H9 (cell line): ENCODE data around the gene PIGX. TPM values are rescaled to one million over a fixed set of nuclear protein-coding genes. Genes with fewer than 3 reads are reported as not detected.

ENCODE experiments used
- DNase-seq: peaks from one replicate; pipeline ENCODE4 v3.0.0-alpha.2; 2017
- H2AFZ ChIP-seq: one replicate; pipeline ENCODE4 v1.6.1; 2013; ENCODE audit warnings: mild to moderate bottlenecking, low read length, control low read depth, moderate library complexity
- H2AK5ac ChIP-seq: 2 replicates; pipeline ENCODE4 v1.6.1; 2013; ENCODE audit warnings: low read length, control low read depth, mixed read lengths; ENCODE audit not compliant: insufficient read length
- H2BK120ac ChIP-seq: one replicate; pipeline ENCODE4 v1.6.1; 2013; ENCODE audit warnings: low read depth, mild to moderate bottlenecking, low read length, control low read depth, inconsistent platforms; ENCODE audit not compliant: poor library complexity, severe bottlenecking
- H2BK12ac ChIP-seq: 2 replicates; pipeline ENCODE4 v1.6.1; 2013; ENCODE audit warnings: low read length, control low read depth, mixed read lengths, low read depth; ENCODE audit not compliant: insufficient read length
- H2BK15ac ChIP-seq: 2 replicates; pipeline ENCODE4 v1.6.1; 2013; ENCODE audit warnings: low read depth, low read length, control low read depth
- H2BK20ac ChIP-seq: one replicate; pipeline ENCODE4 v1.6.1; 2013; ENCODE audit warnings: low read depth, mild to moderate bottlenecking, low read length, control low read depth, inconsistent platforms; ENCODE audit not compliant: poor library complexity, severe bottlenecking
- H2BK5ac ChIP-seq: 2 replicates; pipeline ENCODE4 v1.6.1; 2013; ENCODE audit warnings: low read length, control low read depth, mixed read lengths; ENCODE audit not compliant: insufficient read length
- H3K14ac ChIP-seq: 2 replicates; pipeline ENCODE4 v1.6.1; 2013; ENCODE audit warnings: low read length, control low read depth; ENCODE audit not compliant: insufficient read depth
- H3K18ac ChIP-seq: 2 replicates; pipeline ENCODE4 v1.6.1; 2013; ENCODE audit warnings: low read depth, mild to moderate bottlenecking, mixed read lengths, low read length, control low read depth; ENCODE audit not compliant: insufficient read length
- H3K23ac ChIP-seq: 2 replicates; pipeline ENCODE4 v1.6.1; 2013; ENCODE audit warnings: low read length, control low read depth, mixed read lengths, low read depth; ENCODE audit not compliant: insufficient read length
- H3K23me2 ChIP-seq: 2 replicates; pipeline ENCODE4 v1.6.1; 2013; ENCODE audit warnings: low read depth, mild to moderate bottlenecking, mixed read lengths, low read length, control low read depth; ENCODE audit not compliant: insufficient read length, poor library complexity, severe bottlenecking
- H3K27ac ChIP-seq: 2 replicates; pipeline ENCODE4 v1.5.1; 2013; ENCODE audit warnings: low read length, control low read depth, mixed read lengths, low read depth; ENCODE audit not compliant: insufficient read length
- H3K27me3 ChIP-seq: 2 replicates; pipeline ENCODE4 v1.6.1; 2013; ENCODE audit warnings: low read length, control low read depth, inconsistent platforms; ENCODE audit not compliant: insufficient read depth
- H3K4ac ChIP-seq: 2 replicates; pipeline ENCODE4 v1.6.1; 2013; ENCODE audit warnings: low read depth, mild to moderate bottlenecking, control low read depth, inconsistent platforms, low read length, moderate library complexity
- H3K4me1 ChIP-seq: 2 replicates; pipeline ENCODE4 v1.6.1; 2013; ENCODE audit warnings: low read length, control low read depth, inconsistent platforms; ENCODE audit not compliant: insufficient read depth
- H3K4me2 ChIP-seq: 2 replicates; pipeline ENCODE4 v1.6.1; 2013; ENCODE audit warnings: low read length, control low read depth, mixed read lengths; ENCODE audit not compliant: insufficient read length, insufficient read depth
- H3K56ac ChIP-seq: 2 replicates; pipeline ENCODE4 v1.6.1; 2013; ENCODE audit warnings: low read depth, mild to moderate bottlenecking, mixed read lengths, low read length, control low read depth; ENCODE audit not compliant: insufficient read length
- H3K79me1 ChIP-seq: 2 replicates; pipeline ENCODE4 v1.6.1; 2013; ENCODE audit warnings: low read depth, mild to moderate bottlenecking, moderate library complexity, low read length, control low read depth, inconsistent platforms; ENCODE audit not compliant: insufficient read depth, poor library complexity, severe bottlenecking
- H3K79me2 ChIP-seq: 2 replicates; pipeline ENCODE4 v1.6.1; 2013; ENCODE audit warnings: low read length, control low read depth, inconsistent platforms; ENCODE audit not compliant: insufficient read depth
- H3K9ac ChIP-seq: 2 replicates; pipeline ENCODE4 v1.6.1; 2013; ENCODE audit warnings: low read length, control low read depth, mixed read lengths; ENCODE audit not compliant: insufficient read length; ENCODE audit errors: extremely low read depth
- H3K9me3 ChIP-seq: one replicate; pipeline ENCODE4 v1.6.1; 2013; ENCODE audit warnings: low read depth, low read length, inconsistent platforms; ENCODE audit not compliant: control insufficient read depth
- H3T11ph ChIP-seq: one replicate; pipeline ENCODE4 v1.6.1; 2013; ENCODE audit warnings: mild to moderate bottlenecking, low read length, control low read depth, inconsistent platforms
- H4K20me1 ChIP-seq: one replicate; pipeline ENCODE4 v1.6.1; 2013; ENCODE audit not compliant: control insufficient read depth, insufficient read length, insufficient read depth
- H4K5ac ChIP-seq: 2 replicates; pipeline ENCODE4 v1.6.1; 2013; ENCODE audit warnings: low read depth, mild to moderate bottlenecking, mixed read lengths, low read length, control low read depth; ENCODE audit not compliant: insufficient read length
- H4K8ac ChIP-seq: replicated peaks from 2 replicates; pipeline ENCODE4 v1.6.1; 2013; ENCODE audit warnings: low read length, control low read depth, mixed read lengths, low read depth; ENCODE audit not compliant: insufficient read length
- H4K91ac ChIP-seq: 2 replicates; pipeline ENCODE4 v1.6.1; 2013; ENCODE audit warnings: low read depth, mild to moderate bottlenecking, moderate library complexity, mixed read lengths, low read length, control low read depth; ENCODE audit not compliant: insufficient read length
- H3K27ac Mint-ChIP-seq, 3 experiments: 2 replicates in 2 of 3; 3 replicates in 1 of 3; pipeline ENCODE4 v1.8.0; 2020 to 2021; ENCODE audit warnings: mixed read lengths in 3 of 3, mild to moderate bottlenecking in 1 of 3, moderate library complexity in 1 of 3
- H3K27me3 Mint-ChIP-seq: 2 replicates; pipeline ENCODE4 v1.8.0; 2021; ENCODE audit warnings: low read depth, mild to moderate bottlenecking, moderate library complexity, mixed read lengths
- H3K36me3 Mint-ChIP-seq, 3 experiments: 2 replicates in 2 of 3; 3 replicates in 1 of 3; pipeline ENCODE4 v1.8.0; 2020 to 2021; ENCODE audit warnings: low read depth in 3 of 3, mixed read lengths in 3 of 3; ENCODE audit not compliant: insufficient read depth in 1 of 3
- H3K4me1 Mint-ChIP-seq, 2 experiments: 2 replicates each; pipeline ENCODE4 v1.8.0; 2020; ENCODE audit warnings: mixed read lengths in 2 of 2
- H3K4me3 Mint-ChIP-seq, 2 experiments: 2 replicates in 1 of 2; 3 replicates in 1 of 2; pipeline ENCODE4 v1.8.0; 2020 to 2021; ENCODE audit warnings: mild to moderate bottlenecking in 2 of 2, mixed read lengths in 2 of 2, moderate library complexity in 1 of 2
- H3K9me3 Mint-ChIP-seq, 2 experiments: 2 replicates in 1 of 2; 3 replicates in 1 of 2; pipeline ENCODE4 v1.8.0; 2020; ENCODE audit warnings: mild to moderate bottlenecking in 2 of 2, mixed read lengths in 2 of 2, moderate library complexity in 1 of 2
- CTCF ChIP-seq: fragments of 200-600 bp; sonication (generic); conservative IDR thresholded peaks from 3 replicates; pipeline ENCODE4 v1.8.0; 2021; ENCODE audit warnings: antibody characterized with exemption, mild to moderate bottlenecking
- WGBS: extraction: QIAGEN DNeasy Blood & Tissue Kit; methylation state at CpG from one replicate; pipeline ENCODE4 v1.1.7; 2013; ENCODE audit warnings: missing lambda C conversion rate, low lambda C conversion rate, mixed read lengths; ENCODE audit not compliant: insufficient read length; ENCODE audit errors: extremely low coverage; 5-methylcytosine and 5-hydroxymethylcytosine counted together
- total RNA-seq: library from RNA; stranded (reverse); gene quantifications from 2 replicates; pipeline ENCODE4 v1.2.1, GENCODE V29; 2021

PIGX gene
- total RNA-seq, 1 experiment from 2014 or later, result 20.0 TPM

GRCh38 chr3:196699749-196700148 is 12.4 kb upstream of the PIGX start:
- no peaks in the 10 kb centered on the region for H4K20me1 ChIP-seq
- no peak overlapping the region for H3K9ac ChIP-seq
- H3K79me1 ChIP-seq, result no peaks in the 10 kb centered on the region
- no peak overlapping the region for H3K4ac ChIP-seq
- H4K5ac ChIP-seq, result no peak overlapping the region
- Mint-ChIP-seq H3K4me3 (no peak overlapping the region), H3K27me3 (no peaks in the 10 kb centered on the region), H3K36me3 (no peaks in the 10 kb centered on the region), H3K4me1 (no peaks in the 10 kb centered on the region), H3K27ac (peak overlapping the region in 1 of 3 experiments; percentile 50; a peak in 1 of 7 replicates), H3K9me3 (peaks cover 0 to 2% of the 10 kb centered on the region in 2 experiments; a peak in 1 of 5 replicates)
- no peak overlapping the region for H3K18ac ChIP-seq
- no peak overlapping the region for H3K14ac ChIP-seq
- no peak overlapping the region for H2BK15ac ChIP-seq
- no peak overlapping the region for H4K91ac ChIP-seq
- H3K27ac ChIP-seq, result no peak overlapping the region
- H3K4me1 ChIP-seq, result no peaks in the 10 kb centered on the region
- H3K9me3 ChIP-seq, result no peaks in the 10 kb centered on the region
- H2BK20ac ChIP-seq, result no peak overlapping the region
- H2BK12ac ChIP-seq, result no peak overlapping the region
- no peaks in the 10 kb centered on the region for H3K27me3 ChIP-seq
- no peak overlapping the region for H2BK120ac ChIP-seq
- H3T11ph ChIP-seq, result no peak overlapping the region
- H4K8ac ChIP-seq, result no peak overlapping the region
- no peak for DNase-seq
- H3K23me2 ChIP-seq, result no peaks in the 10 kb centered on the region
- no peak overlapping the region for H2AFZ ChIP-seq
- no peak overlapping the region for H2AK5ac ChIP-seq
- H3K79me2 ChIP-seq, result no peaks in the 10 kb centered on the region
- H2BK5ac ChIP-seq, result no peak overlapping the region
- no peak for TF ChIP-seq CTCF
- no CpG with 5 or more reads among the region's 7 CpGs for WGBS
- no peak overlapping the region for H3K56ac ChIP-seq
- no peak overlapping the region for H3K4me2 ChIP-seq
- no peak overlapping the region for H3K23ac ChIP-seq
